Stomach smooth muscle (tissue), 2 donors: ENCODE measurements around the gene GLYR1.
"Not testable (repeated sequence)": the region's sequence is repeated elsewhere in the genome, so short reads cannot be mapped to it uniquely, and the experiment has no call there.

ENCODE experiments used
- H3K27ac ChIP-seq: one replicate; pipeline ENCODE4 v1.7.0; 2013; ENCODE audit warnings: mild to moderate bottlenecking, low read length, inconsistent platforms
- H3K27me3 ChIP-seq, 2 donors: one replicate each; pipeline ENCODE4 v1.7.0; 2013; ENCODE audit warnings: low read length in 2 of 2; ENCODE audit not compliant: insufficient read depth in 2 of 2, control insufficient read depth in 1 of 2
- H3K36me3 ChIP-seq, 2 donors: one replicate each; pipeline ENCODE4 v1.7.0; 2013; ENCODE audit warnings: low read length in 2 of 2; ENCODE audit not compliant: control insufficient read depth in 2 of 2, insufficient read depth in 2 of 2
- H3K4me1 ChIP-seq: one replicate; pipeline ENCODE4 v1.7.0; 2013; ENCODE audit warnings: low read length; ENCODE audit not compliant: control insufficient read depth, insufficient read depth
- H3K4me3 ChIP-seq, 2 donors: one replicate each; pipeline ENCODE4 v1.7.0; 2013; ENCODE audit warnings: low read length in 2 of 2
- H3K9ac ChIP-seq, 2 donors: one replicate each; pipeline ENCODE4 v1.7.0; 2013; ENCODE audit warnings: low read length in 2 of 2, mild to moderate bottlenecking in 1 of 2
- H3K9me3 ChIP-seq, 2 donors: one replicate each; pipeline ENCODE4 v1.7.0; 2013; ENCODE audit warnings: low read length in 2 of 2; ENCODE audit not compliant: control insufficient read depth in 2 of 2
- donor health status: healthy.
- donor health status: Pancreatic carcinoma.

The GLYR1 gene

GRCh38 chr16:4787627-4788482, 59.2 kb downstream of the GLYR1 start, which contains the start of gene SEPTIN12:
Gene SEPTIN12 (minus strand): TSS chr16:4788345. CDS start chr16:4787645, 700 bp downstream.
- Histone ChIP-seq H3K9me3 (no peaks in the 10 kb centered on the region), H3K4me3 (no peak within 1 kb of the TSS), H3K27me3 (peaks cover 0 to 2% of the 10 kb centered on the region in 2 donors), H3K36me3 (no peaks in the 10 kb centered on the region), H3K27ac (no peak within 1 kb of the TSS), H3K9ac (no peak within 1 kb of the TSS), H3K4me1 (no peaks in the 10 kb centered on the region)

GRCh38 chr16:4787068-4787467, 60.0 kb downstream of the GLYR1 start:
- Histone ChIP-seq H3K4me1 (no peaks in the 10 kb centered on the region), H3K4me3 (no peak overlapping the region), H3K27me3 (peaks cover 0 to 2% of the 10 kb centered on the region in 2 donors), H3K9me3 (no peaks in the 10 kb centered on the region), H3K36me3 (no peaks in the 10 kb centered on the region), H3K9ac (no peak overlapping the region), H3K27ac (no peak overlapping the region)

DNA sequence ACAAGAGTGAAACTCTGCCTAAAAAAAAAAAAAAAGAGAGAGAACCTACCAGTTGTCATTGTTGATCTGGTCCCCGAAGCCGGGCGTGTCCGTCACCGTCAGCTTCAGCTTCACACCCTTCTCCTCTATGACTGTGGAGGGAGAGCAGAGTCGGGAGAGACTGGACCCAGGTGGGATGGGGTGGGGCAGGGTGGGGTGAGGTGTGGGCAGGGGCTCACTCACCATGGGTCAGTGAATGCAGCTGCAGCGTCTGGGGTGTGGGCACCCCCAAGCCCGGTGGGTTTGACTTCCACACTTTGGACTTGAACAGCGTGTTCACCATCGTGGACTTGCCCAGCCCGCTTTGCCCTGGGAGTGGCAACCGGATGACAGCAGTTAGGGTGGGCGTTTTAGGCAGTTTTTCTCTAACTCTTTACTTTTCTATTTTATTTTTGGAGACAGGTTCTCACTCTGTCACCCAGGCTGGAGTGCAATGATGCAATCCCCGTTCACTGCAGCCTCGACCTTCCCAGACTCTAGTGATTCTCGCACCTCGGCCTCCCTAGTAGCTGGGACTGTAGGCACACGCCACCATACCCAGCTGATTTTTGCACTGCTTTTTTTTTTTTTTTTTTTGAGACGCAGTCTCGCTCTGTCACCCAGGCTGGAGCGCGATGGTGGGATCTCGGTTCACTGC, 61.2 kb downstream of the GLYR1 start:
- Histone ChIP-seq H3K9me3 (no peaks in the 10 kb centered on the region), H3K36me3 (no peaks in the 10 kb centered on the region), H3K27me3 (peaks cover 0 to 2% of the 10 kb centered on the region in 2 donors), H3K27ac (no peak overlapping the region), H3K9ac (no peak overlapping the region), H3K4me1 (no peaks in the 10 kb centered on the region), H3K4me3 (no peak overlapping the region)

DNA sequence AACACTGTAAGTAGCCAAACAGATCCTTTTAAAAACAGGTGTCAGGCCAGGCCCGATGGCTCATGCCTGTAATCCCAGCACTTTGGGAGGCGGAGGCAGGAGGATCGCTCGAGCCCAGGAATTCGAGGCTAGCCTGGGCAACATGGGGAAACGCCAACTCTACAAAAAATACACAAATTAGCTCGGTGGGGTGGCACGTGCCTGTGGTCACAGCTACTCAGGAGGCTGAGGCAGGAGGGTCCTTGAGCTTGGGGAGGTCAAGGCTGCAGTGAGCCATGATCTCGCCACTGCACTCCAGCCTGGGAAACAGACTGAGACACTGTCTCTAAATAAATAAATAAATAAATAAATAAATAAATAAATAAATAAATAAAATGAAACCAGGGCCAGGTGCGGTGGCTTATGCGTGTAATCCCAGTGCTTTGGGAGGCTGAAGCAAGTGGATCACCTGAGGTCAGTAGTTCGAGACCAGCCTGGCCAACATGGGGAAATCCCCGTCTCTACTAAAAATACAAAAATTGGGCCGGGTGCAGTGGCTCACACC, 62.6 kb downstream of the GLYR1 start:
- not testable (repeated sequence) for H3K4me3 ChIP-seq, H3K4me1 ChIP-seq, H3K9me3 ChIP-seq, H3K36me3 ChIP-seq, H3K9ac ChIP-seq, H3K27me3 ChIP-seq, H3K27ac ChIP-seq

DNA sequence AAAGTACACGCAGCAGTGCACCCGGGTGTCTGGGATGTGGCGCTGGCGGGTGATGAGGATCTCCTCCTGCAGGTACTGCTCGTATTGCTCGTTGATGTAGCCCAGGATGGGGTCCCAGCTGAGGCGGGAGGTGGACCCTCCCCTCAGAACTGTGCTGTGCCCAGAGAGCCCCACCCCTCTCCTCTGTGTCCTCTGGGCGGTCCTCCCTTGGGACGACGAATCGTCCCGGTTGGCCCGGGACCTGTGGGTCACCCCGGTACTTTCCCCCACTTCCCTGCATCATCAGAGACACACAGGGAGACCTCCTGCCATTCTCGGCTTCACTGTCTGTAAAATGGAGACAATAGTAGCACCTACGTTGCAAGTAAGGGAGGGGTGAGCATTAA, 63.1 kb downstream of the GLYR1 start:
- H3K9me3 ChIP-seq = no peaks in the 10 kb centered on the region
- H3K9ac ChIP-seq = no peak overlapping the region
- H3K27me3 ChIP-seq = no peaks in the 10 kb centered on the region
- H3K4me1 ChIP-seq = no peaks in the 10 kb centered on the region
- no peak overlapping the region for H3K4me3 ChIP-seq
- H3K36me3 ChIP-seq = no peaks in the 10 kb centered on the region
- no peak overlapping the region for H3K27ac ChIP-seq

GRCh38 chr16:4783251-4783950, 63.7 kb downstream of the GLYR1 start:
- no peaks in the 10 kb centered on the region for H3K36me3 ChIP-seq
- no peak overlapping the region for H3K27ac ChIP-seq
- no peaks in the 10 kb centered on the region for H3K9me3 ChIP-seq
- H3K9ac ChIP-seq = no peak overlapping the region
- H3K4me1 ChIP-seq = no peaks in the 10 kb centered on the region
- H3K27me3 ChIP-seq = no peaks in the 10 kb centered on the region
- H3K4me3 ChIP-seq = no peak overlapping the region

DNA sequence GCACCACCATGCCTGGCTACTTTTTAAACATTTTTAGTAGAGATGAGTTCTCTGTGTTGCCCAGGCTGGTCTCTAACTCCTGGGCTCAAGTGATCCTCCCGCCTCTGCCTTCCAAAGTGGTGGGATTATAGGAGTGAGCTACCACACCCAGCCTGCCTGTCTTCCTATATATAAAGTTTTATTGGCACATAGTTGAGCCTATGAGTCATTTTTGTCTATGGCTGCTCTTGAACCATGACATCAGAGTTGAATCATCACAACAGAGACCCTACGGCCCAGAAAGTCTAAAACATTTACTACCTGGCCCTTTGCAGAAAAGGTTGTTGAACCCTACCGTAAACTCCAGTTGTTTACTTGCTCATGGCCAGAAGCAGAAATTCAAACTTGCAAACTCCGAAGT, 66.9 kb downstream of the GLYR1 start:
- Histone ChIP-seq H3K4me1 (no peaks in the 10 kb centered on the region), H3K27ac (no peak overlapping the region), H3K9ac (no peak overlapping the region), H3K36me3 (no peaks in the 10 kb centered on the region), H3K27me3 (peaks cover 0 to 2% of the 10 kb centered on the region in 2 donors), H3K4me3 (no peak overlapping the region), H3K9me3 (no peaks in the 10 kb centered on the region)

DNA sequence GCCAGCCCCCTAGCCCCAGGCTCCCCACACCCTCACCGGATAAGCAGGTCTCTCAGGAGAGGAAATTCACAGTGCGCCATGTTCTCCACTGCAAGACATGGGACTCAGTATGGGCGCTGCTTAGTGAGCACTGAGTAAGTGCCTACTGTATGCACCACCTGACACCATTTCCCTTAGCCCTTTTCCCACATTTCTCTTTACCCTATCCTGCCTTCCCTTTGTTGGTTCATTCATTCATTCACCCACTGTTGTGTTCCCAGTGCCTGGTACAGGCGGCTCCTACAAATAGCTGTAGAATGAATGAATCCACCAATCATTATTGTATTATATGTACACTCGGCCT, 69.1 kb downstream of the GLYR1 start:
- Histone ChIP-seq H3K36me3 (no peaks in the 10 kb centered on the region), H3K27ac (no peak overlapping the region), H3K9me3 (no peaks in the 10 kb centered on the region), H3K27me3 (peaks cover 0 to 2% of the 10 kb centered on the region in 2 donors), H3K4me3 (no peak overlapping the region), H3K9ac (no peak overlapping the region), H3K4me1 (no peaks in the 10 kb centered on the region)

GRCh38 chr16:4777339-4778049, 69.6 kb downstream of the GLYR1 start:
- H3K4me1 ChIP-seq = no peaks in the 10 kb centered on the region

GRCh38 chr16:4776141-4776705, 70.9 kb downstream of the GLYR1 start:
- Histone ChIP-seq H3K27ac (no peak overlapping the region), H3K9ac (no peak overlapping the region), H3K36me3 (no peaks in the 10 kb centered on the region), H3K4me1 (no peaks in the 10 kb centered on the region), H3K4me3 (no peak overlapping the region), H3K27me3 (peaks cover 0 to 2% of the 10 kb centered on the region in 2 donors), H3K9me3 (no peaks in the 10 kb centered on the region)

More at GRCh38 chr16:4777339-4778049, 69.6 kb downstream of the GLYR1 start:
- H3K36me3 ChIP-seq = no peaks in the 10 kb centered on the region
- no peak overlapping the region for H3K4me3 ChIP-seq
- H3K9ac ChIP-seq = no peak overlapping the region
- peaks cover 0 to 2% of the 10 kb centered on the region in 2 donors for H3K27me3 ChIP-seq
- H3K27ac ChIP-seq = no peak overlapping the region
- no peaks in the 10 kb centered on the region for H3K9me3 ChIP-seq
